Gastroesophageal sphincter (tissue), 3 donors: ENCODE data around the gene TNFAIP3.

Experiments used
- CTCF ChIP-seq, 4 experiments: fragments of 200-600 bp in 2 of 4; fragments of 450-650 bp in 2 of 4; sonication (generic) in 1 of 4; IDR thresholded peaks; one replicate each; pipeline ENCODE4 v1.5.1; 2017 to 2019; ENCODE audit warnings: antibody characterized with exemption in 4 of 4, mild to moderate bottlenecking in 2 of 4, moderate library complexity in 2 of 4
- EP300 ChIP-seq: sonication (generic); formaldehyde crosslinking; IDR thresholded peaks from one replicate; pipeline ENCODE4 v1.6.1; 2017; ENCODE audit warnings: antibody characterized with exemption, mild to moderate bottlenecking

GRCh38 chr6:137873273-137873762 lies 6.3 kb downstream of the TNFAIP3 start:
- TF ChIP-seq EP300 = no peak
- TF ChIP-seq CTCF (IDR thresholded peaks at IDR 0.05) = no peak
